Measurements from ENCODE around the gene ARFIP1. TPM values are rescaled to one million over a fixed set of nuclear protein-coding genes. Genes with fewer than 3 reads are reported as not detected.
A peak's percentile ranks its signal among the peaks of the same experiment; 100 is the strongest.

ARFIP1 gene
- polyA plus RNA-seq, 4 donors: 24.6 to 37.8 (median 31.2) TPM

DNA sequence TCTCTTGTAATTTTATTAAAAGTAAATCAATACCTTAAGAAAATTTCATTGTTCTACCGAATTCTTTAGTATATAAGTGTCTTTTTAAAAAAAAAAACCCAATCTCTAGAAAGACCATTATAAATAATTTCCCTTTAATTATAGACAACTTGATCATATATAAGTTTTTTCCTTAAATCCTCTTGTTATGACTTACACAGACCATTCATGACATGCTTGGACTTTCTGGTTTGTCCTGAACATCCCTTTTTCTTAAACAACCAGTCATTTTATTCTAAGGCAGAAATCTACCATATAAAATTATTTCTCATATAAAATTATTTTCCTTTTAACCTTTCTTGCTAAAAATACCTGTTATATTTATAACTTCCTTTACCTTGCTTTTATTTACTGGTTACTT is 141.0 kb downstream of the ARFIP1 start:
- no peak overlapping the region for H3K4me3 ChIP-seq (ENCODE audit: low read depth in 1 of 3, low read length in 3 of 3)
- H3K4me1 ChIP-seq (ENCODE audit: control insufficient read depth in 3 of 3, insufficient read depth in 2 of 3, low read depth in 1 of 3, low read length in 2 of 3): no peaks in the 10 kb centered on the region
- FAIRE-seq (no peak), DNase-seq (no peak)
- no peaks in the 10 kb centered on the region for H3K27me3 ChIP-seq (ENCODE audit: control insufficient read depth in 3 of 3, insufficient read depth in 3 of 3, low read length in 3 of 3)
- H3K9me3 ChIP-seq (ENCODE audit: control insufficient read depth in 2 of 2, insufficient read depth in 1 of 2, low read depth in 1 of 2, low read length in 1 of 2): peaks cover 2 to 13% of the 10 kb centered on the region in 2 donors
- peaks cover 0 to 2% (median 2%) of the 10 kb centered on the region in 3 donors for H3K36me3 ChIP-seq (ENCODE audit: control insufficient read depth in 3 of 3, insufficient read depth in 2 of 3, low read depth in 1 of 3, low read length in 3 of 3)
- no peak overlapping the region for H3K27ac ChIP-seq (ENCODE audit: low read depth in 1 of 3, low read length in 2 of 3)
- 63 to 70% (median 63%) methylated on average over 1 of the region's 1 CpG for WGBS, 3 donors

DNA sequence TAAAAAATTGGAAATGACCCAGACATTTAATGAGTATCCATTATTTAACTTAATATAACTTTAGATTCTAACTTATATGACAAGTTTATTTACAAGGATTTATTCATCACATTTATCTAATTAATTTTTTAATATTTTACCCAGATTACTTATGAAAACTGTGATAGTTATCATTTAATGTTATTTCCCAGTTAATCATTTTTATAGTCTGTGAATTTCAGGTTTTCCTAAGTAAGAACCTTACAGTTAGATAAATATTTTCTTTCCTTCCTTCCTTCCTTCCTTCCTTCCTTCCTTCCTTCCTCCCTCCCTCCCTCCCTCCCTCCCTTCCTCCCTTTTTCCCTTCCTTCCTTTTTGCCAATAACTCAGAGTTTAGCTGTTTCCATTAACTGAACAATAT is 141.5 kb downstream of the ARFIP1 start:
- Histone ChIP-seq H3K4me1 (ENCODE audit: control insufficient read depth in 3 of 3, insufficient read depth in 2 of 3, low read depth in 1 of 3, low read length in 2 of 3) (no peaks in the 10 kb centered on the region), H3K36me3 (ENCODE audit: control insufficient read depth in 3 of 3, insufficient read depth in 2 of 3, low read depth in 1 of 3, low read length in 3 of 3) (peaks cover 0 to 2% (median 2%) of the 10 kb centered on the region in 3 donors), H3K4me3 (ENCODE audit: low read depth in 1 of 3, low read length in 3 of 3) (no peak overlapping the region), H3K27me3 (ENCODE audit: control insufficient read depth in 3 of 3, insufficient read depth in 3 of 3, low read length in 3 of 3) (no peaks in the 10 kb centered on the region), H3K9me3 (ENCODE audit: control insufficient read depth in 2 of 2, insufficient read depth in 1 of 2, low read depth in 1 of 2, low read length in 1 of 2) (peaks cover 2 to 13% of the 10 kb centered on the region in 2 donors), H3K27ac (ENCODE audit: low read depth in 1 of 3, low read length in 2 of 3) (no peak overlapping the region)
- DNase-seq: no peak
- peak; percentile 92 for FAIRE-seq

DNA sequence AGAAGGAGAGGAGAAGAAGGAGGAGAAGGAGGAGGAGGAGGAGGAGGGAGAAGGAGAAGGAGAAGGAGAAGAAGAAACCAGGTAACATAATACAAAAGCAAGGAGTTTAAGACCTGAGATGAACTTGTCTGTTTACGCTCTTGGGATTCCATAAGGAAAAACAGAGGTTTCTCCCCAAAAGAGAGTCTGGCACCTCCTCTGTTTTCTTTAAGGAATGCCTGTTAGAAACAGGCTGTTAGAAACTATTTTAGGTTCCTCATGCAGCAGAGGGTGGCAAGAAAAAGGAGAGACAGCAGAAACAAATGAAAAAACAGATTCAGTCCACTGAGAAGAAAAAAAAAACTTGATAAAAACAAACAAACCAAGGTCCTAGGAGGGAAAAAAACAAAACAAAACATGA is 146.1 kb downstream of the ARFIP1 start:
- FAIRE-seq: no peak
- 90 to 95% (median 94%) methylated on average over 1 of the region's 1 CpG for WGBS, 3 donors
- DNase-seq: no peak
- no peak overlapping the region for H3K4me3 ChIP-seq (ENCODE audit: low read depth in 1 of 3, low read length in 3 of 3)
- H3K27ac ChIP-seq (ENCODE audit: low read depth in 1 of 3, low read length in 2 of 3): no peak overlapping the region
- H3K4me1 ChIP-seq (ENCODE audit: control insufficient read depth in 3 of 3, insufficient read depth in 2 of 3, low read depth in 1 of 3, low read length in 2 of 3): no peaks in the 10 kb centered on the region
- no peaks in the 10 kb centered on the region for H3K36me3 ChIP-seq (ENCODE audit: control insufficient read depth in 3 of 3, insufficient read depth in 2 of 3, low read depth in 1 of 3, low read length in 3 of 3)
- H3K27me3 ChIP-seq (ENCODE audit: control insufficient read depth in 3 of 3, insufficient read depth in 3 of 3, low read length in 3 of 3): no peaks in the 10 kb centered on the region
- H3K9me3 ChIP-seq (ENCODE audit: control insufficient read depth in 2 of 2, insufficient read depth in 1 of 2, low read depth in 1 of 2, low read length in 1 of 2): no peaks in the 10 kb centered on the region

DNA sequence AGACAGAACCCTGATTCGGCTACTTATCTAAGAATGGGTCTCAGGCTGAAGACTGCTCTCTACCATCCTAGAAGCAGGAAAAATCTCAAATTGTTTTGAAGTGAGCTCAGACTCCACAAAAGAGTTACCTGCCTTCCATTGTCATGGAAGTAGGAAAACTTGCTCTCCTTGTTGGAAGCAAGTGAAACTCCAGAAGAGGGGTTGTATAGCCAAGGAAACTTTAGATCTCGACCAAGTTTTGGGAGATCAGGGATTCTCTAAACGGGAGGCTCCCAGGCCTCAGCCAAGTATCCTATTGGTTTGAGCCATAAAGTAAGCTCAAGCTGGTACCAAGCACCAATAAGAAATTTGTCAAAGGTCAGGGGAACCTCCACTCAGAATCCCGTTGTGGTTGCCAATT is 147.2 kb downstream of the ARFIP1 start:
- H3K4me1 ChIP-seq (ENCODE audit: control insufficient read depth in 3 of 3, insufficient read depth in 2 of 3, low read depth in 1 of 3, low read length in 2 of 3): no peaks in the 10 kb centered on the region
- FAIRE-seq: no peak
- no peaks in the 10 kb centered on the region for H3K27me3 ChIP-seq (ENCODE audit: control insufficient read depth in 3 of 3, insufficient read depth in 3 of 3, low read length in 3 of 3)
- no peaks in the 10 kb centered on the region for H3K36me3 ChIP-seq (ENCODE audit: control insufficient read depth in 3 of 3, insufficient read depth in 2 of 3, low read depth in 1 of 3, low read length in 3 of 3)
- H3K4me3 ChIP-seq (ENCODE audit: low read depth in 1 of 3, low read length in 3 of 3): no peak overlapping the region
- 90 to 91% (median 90%) methylated on average over 4 of the region's 4 CpGs for WGBS, 3 donors
- H3K27ac ChIP-seq (ENCODE audit: low read depth in 1 of 3, low read length in 2 of 3): no peak overlapping the region
- no peaks in the 10 kb centered on the region for H3K9me3 ChIP-seq (ENCODE audit: control insufficient read depth in 2 of 2, insufficient read depth in 1 of 2, low read depth in 1 of 2, low read length in 1 of 2)
- DNase-seq: no peak

DNA sequence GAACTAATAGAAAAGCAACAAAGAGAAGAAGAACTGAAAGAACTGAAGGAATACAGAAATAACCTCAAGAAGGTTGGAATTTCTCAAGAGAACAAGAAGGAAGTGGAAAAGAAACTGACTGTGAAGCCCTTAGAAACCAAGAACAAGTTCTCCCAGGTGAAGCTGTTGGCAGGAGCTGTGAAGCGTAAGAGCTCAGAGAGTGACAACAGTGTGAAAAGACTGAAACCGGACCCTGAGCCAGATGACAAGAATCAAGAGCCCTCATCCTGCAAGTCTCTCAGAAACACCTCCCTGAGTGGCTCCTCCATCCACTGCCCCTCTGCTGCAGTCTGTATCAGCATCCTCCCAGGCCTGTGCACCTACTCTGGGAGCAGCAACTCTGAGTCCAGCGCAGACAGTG is 148.0 kb downstream of the ARFIP1 start:
- Histone ChIP-seq H3K36me3 (ENCODE audit: control insufficient read depth in 3 of 3, insufficient read depth in 2 of 3, low read depth in 1 of 3, low read length in 3 of 3) (no peaks in the 10 kb centered on the region), H3K4me3 (ENCODE audit: low read depth in 1 of 3, low read length in 3 of 3) (no peak overlapping the region), H3K27ac (ENCODE audit: low read depth in 1 of 3, low read length in 2 of 3) (no peak overlapping the region), H3K9me3 (ENCODE audit: control insufficient read depth in 2 of 2, insufficient read depth in 1 of 2, low read depth in 1 of 2, low read length in 1 of 2) (no peaks in the 10 kb centered on the region), H3K27me3 (ENCODE audit: control insufficient read depth in 3 of 3, insufficient read depth in 3 of 3, low read length in 3 of 3) (no peaks in the 10 kb centered on the region), H3K4me1 (ENCODE audit: control insufficient read depth in 3 of 3, insufficient read depth in 2 of 3, low read depth in 1 of 3, low read length in 2 of 3) (no peaks in the 10 kb centered on the region)
- no peak for DNase-seq
- FAIRE-seq: no peak
- WGBS, 3 donors: 91 to 96% (median 92%) methylated on average over 3 of the region's 3 CpGs

DNA sequence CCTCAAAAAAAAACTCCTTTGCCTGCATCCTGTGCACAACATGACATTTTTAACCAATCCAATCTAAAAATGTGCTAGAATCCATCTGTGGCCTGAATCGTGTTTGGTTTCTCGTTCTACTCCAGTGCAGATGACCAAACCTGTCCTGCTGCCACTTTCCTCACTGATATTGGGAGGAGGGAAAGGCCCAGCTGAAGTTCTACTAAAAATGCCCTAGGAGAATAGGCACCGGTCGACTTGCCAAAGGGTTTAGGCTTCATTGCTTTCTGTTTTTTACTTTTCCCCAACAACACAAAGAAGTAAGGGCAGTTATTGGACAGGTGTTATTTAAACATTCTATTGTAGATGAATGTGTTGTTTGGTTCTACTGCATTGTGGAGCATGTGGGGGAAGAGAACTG is 148.5 kb downstream of the ARFIP1 start:
- Histone ChIP-seq H3K36me3 (ENCODE audit: control insufficient read depth in 3 of 3, insufficient read depth in 2 of 3, low read depth in 1 of 3, low read length in 3 of 3) (no peaks in the 10 kb centered on the region), H3K27me3 (ENCODE audit: control insufficient read depth in 3 of 3, insufficient read depth in 3 of 3, low read length in 3 of 3) (no peaks in the 10 kb centered on the region), H3K4me3 (ENCODE audit: low read depth in 1 of 3, low read length in 3 of 3) (no peak overlapping the region), H3K9me3 (ENCODE audit: control insufficient read depth in 2 of 2, insufficient read depth in 1 of 2, low read depth in 1 of 2, low read length in 1 of 2) (no peaks in the 10 kb centered on the region), H3K4me1 (ENCODE audit: control insufficient read depth in 3 of 3, insufficient read depth in 2 of 3, low read depth in 1 of 3, low read length in 2 of 3) (no peaks in the 10 kb centered on the region), H3K27ac (ENCODE audit: low read depth in 1 of 3, low read length in 2 of 3) (no peak overlapping the region)
- DNase-seq: no peak
- no peak for FAIRE-seq
- WGBS, 3 donors: 96 to 98% (median 96%) methylated on average over 4 of the region's 4 CpGs

DNA sequence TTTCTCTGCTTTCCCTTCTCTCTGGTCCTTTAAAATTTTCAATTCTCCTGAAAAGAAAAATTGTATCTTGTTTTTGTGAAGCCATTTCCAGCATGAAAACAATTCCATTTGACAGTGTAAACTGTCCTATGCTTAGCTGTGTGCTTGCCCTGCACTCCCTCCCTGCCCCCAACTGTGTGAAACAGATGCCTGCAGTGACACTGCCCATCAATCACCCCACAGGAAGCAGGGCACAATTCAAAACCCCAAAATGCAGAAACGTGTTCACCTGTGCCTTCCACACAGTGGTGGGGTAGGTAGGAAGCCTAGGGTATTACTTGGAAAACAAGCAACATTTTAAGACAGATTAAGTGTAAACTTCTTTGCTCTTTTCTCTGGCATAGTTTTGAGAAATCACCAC is 150.1 kb downstream of the ARFIP1 start:
- no peak for FAIRE-seq

DNA sequence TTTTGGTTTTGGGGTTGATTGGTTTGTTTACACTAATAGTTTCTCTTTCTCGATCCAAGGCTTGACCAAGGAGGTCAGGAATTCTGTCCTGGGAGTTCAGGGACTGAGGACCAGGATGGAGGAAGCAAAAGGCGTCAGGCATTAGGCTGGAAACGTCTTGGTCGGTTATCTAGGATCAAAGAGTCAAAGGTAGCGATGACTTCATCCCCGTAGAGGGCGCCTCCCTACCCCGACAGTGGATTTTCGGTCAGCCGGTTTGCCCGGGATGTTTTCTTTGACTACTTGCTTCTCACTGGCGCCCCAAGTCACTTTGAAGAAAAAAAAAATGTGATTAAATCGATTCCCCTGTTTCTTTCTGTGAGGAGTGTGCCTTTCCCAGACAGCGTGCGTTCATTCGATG is 155.4 kb downstream of the ARFIP1 start:
- H3K36me3 ChIP-seq (ENCODE audit: control insufficient read depth in 3 of 3, insufficient read depth in 2 of 3, low read depth in 1 of 3, low read length in 3 of 3): peaks cover 0 to 3% (median 0%) of the 10 kb centered on the region in 3 donors
- H3K4me1 ChIP-seq (ENCODE audit: control insufficient read depth in 3 of 3, insufficient read depth in 2 of 3, low read depth in 1 of 3, low read length in 2 of 3): peaks cover 0 to 17% (median 0%) of the 10 kb centered on the region in 3 donors
- no peak for FAIRE-seq
- DNase-seq: peak; percentile 85 to 92
- H3K9me3 ChIP-seq (ENCODE audit: control insufficient read depth in 2 of 2, insufficient read depth in 1 of 2, low read depth in 1 of 2, low read length in 1 of 2): no peaks in the 10 kb centered on the region
- H3K27me3 ChIP-seq (ENCODE audit: control insufficient read depth in 3 of 3, insufficient read depth in 3 of 3, low read length in 3 of 3): no peaks in the 10 kb centered on the region
- peak overlapping the region; percentile 81 to 98 (median 95) for H3K27ac ChIP-seq (ENCODE audit: low read depth in 1 of 3, low read length in 2 of 3)
- H3K4me3 ChIP-seq (ENCODE audit: low read depth in 1 of 3, low read length in 3 of 3): peak overlapping the region in 1 of 3 donors; percentile 69
- WGBS, 3 donors: 9 to 32% (median 13%) methylated on average over 16 of the region's 16 CpGs

More for the DNA sequence above, 150.1 kb downstream of the ARFIP1 start:
- 34 to 55% (median 46%) methylated on average over 1 of the region's 1 CpG for WGBS, 3 donors
- no peak for DNase-seq
- Histone ChIP-seq H3K36me3 (ENCODE audit: control insufficient read depth in 3 of 3, insufficient read depth in 2 of 3, low read depth in 1 of 3, low read length in 3 of 3) (no peaks in the 10 kb centered on the region), H3K27ac (ENCODE audit: low read depth in 1 of 3, low read length in 2 of 3) (no peak overlapping the region), H3K27me3 (ENCODE audit: control insufficient read depth in 3 of 3, insufficient read depth in 3 of 3, low read length in 3 of 3) (no peaks in the 10 kb centered on the region), H3K4me3 (ENCODE audit: low read depth in 1 of 3, low read length in 3 of 3) (no peak overlapping the region), H3K9me3 (ENCODE audit: control insufficient read depth in 2 of 2, insufficient read depth in 1 of 2, low read depth in 1 of 2, low read length in 1 of 2) (no peaks in the 10 kb centered on the region), H3K4me1 (ENCODE audit: control insufficient read depth in 3 of 3, insufficient read depth in 2 of 3, low read depth in 1 of 3, low read length in 2 of 3) (peaks cover 0 to under 1% (median 0%) of the 10 kb centered on the region in 3 donors)
